Adrenal gland (tissue), 5 donors: ENCODE measurements around the gene TICAM2.

ENCODE experiments used
- CTCF ChIP-seq, 6 experiments: fragments of 450-650 bp in 4 of 6; fragments of 200-600 bp in 2 of 6; sonication (generic) in 1 of 6; IDR thresholded peaks; 1 replicate in 5 of 6; 2 replicates in 1 of 6; pipeline versions ENCODE4 v1.5.1 to v1.8.0; 2016 to 2021; ENCODE audit warnings: antibody characterized with exemption in 6 of 6, mild to moderate bottlenecking in 2 of 6, moderate library complexity in 1 of 6
- POLR2A ChIP-seq, 2 donors: fragments of 450-650 bp; IDR thresholded peaks; one replicate each; pipeline ENCODE4 v1.6.1; 2017; ENCODE audit warnings: antibody characterized with exemption in 2 of 2, mild to moderate bottlenecking in 2 of 2, moderate library complexity in 1 of 2
- donor health status: DM: no; HTN: no; CAD: no.

GRCh38 chr5:115531380-115531779 is 70.9 kb downstream of the TICAM2 start:
- no peak for TF ChIP-seq POLR2A (IDR thresholded peaks at IDR 0.05)
- TF ChIP-seq CTCF (IDR thresholded peaks at IDR 0.05), result no peak
